HCT116 (cell line): Measurements from ENCODE around the gene PCDHB4. TPM values are rescaled to one million over a fixed set of nuclear protein-coding genes. Genes with fewer than 3 reads are reported as not detected.
"Not testable (repeated sequence)": the region's sequence is repeated elsewhere in the genome, so short reads cannot be mapped to it uniquely, and the experiment has no call there.

ENCODE experiments used
- ATAC-seq: fragments of 200-7000 bp; cut with Tn5 transposase; 2 replicates; pipeline ENCODE4 v1.9.1; 2020; ENCODE audit warnings: mild to moderate bottlenecking, moderate library complexity
- BruUV-seq: library from RNA; stranded (reverse); fragments of 400-500 nt; replicated peaks from 2 replicates; lab custom pipeline; 2021; lab: Mats Ljungman, UMichigan
- CTCF ChIA-PET: fragments of 300-600 bp; sonication (Branson Sonifier 250); formaldehyde crosslinking; loops from one replicate; lab custom pipeline; 2021; ENCODE audit warnings: antibody characterized with exemption; lab: Charles Lee
- POLR2A ChIA-PET: fragments of 300-600, 350-600 bp; sonication (Branson Sonifier 250); formaldehyde crosslinking; loops from one replicate; lab custom pipeline; 2021; ENCODE audit warnings: antibody characterized with exemption; lab: Charles Lee
- RAD21 ChIA-PET, 2 experiments: fragments of 300-600 bp; sonication (Branson Sonifier 250); formaldehyde crosslinking; loops; one replicate each; lab custom pipeline; 2023; ENCODE audit warnings: low total read pairs in 2 of 2; ENCODE audit not compliant: uncharacterized antibody in 2 of 2, unreplicated experiment in 2 of 2, low non-redundant PET in 1 of 2; lab: Charles Lee
- DNase-seq: peaks from one replicate; pipeline ENCODE4 v3.0.0-alpha.2; 2010; ENCODE audit warnings: low read depth, low spot score
- H2AFZ ChIP-seq: fragments of 200-600 bp; shearing (Covaris generic), sonication (generic); 2 replicates; pipeline ENCODE4 v1.6.1; 2017; ENCODE audit warnings: low read depth, mixed run types, mixed read lengths, antibody characterized with exemption, low read length; ENCODE audit not compliant: poor library complexity, severe bottlenecking
- H3K27ac ChIP-seq: 2 replicates; pipeline ENCODE4 v1.5.1; 2012; ENCODE audit warnings: low read depth, low read length
- H3K27me3 ChIP-seq: fragments of 200-600 bp; sonication (generic); 2 replicates; pipeline ENCODE4 v1.6.1; 2016; ENCODE audit warnings: mixed run types, low read length, mixed read lengths; ENCODE audit not compliant: insufficient read depth
- H3K36me3 ChIP-seq, 2 experiments: fragments of 200-500 bp in 1 of 2; fragments of 200-600 bp in 1 of 2; sonication (Bioruptor generic) in 1 of 2; sonication (generic) in 1 of 2; 2 replicates each; pipeline versions ENCODE4 v1.5.1 to v1.6.1; 2014 to 2016; ENCODE audit warnings: low read length in 2 of 2, inconsistent platforms in 1 of 2, mixed read lengths in 1 of 2, mixed run types in 1 of 2; ENCODE audit not compliant: insufficient read depth in 2 of 2, control insufficient read depth in 1 of 2
- H3K4me1 ChIP-seq, 2 experiments: fragments of 200-600 bp in 1 of 2; sonication (generic) in 1 of 2; 2 replicates each; pipeline versions ENCODE4 v1.5.1 to v1.6.1; 2012 to 2017; ENCODE audit warnings: low read length in 2 of 2, inconsistent platforms in 1 of 2, mild to moderate bottlenecking in 1 of 2, mixed read lengths in 1 of 2, mixed run types in 1 of 2, moderate library complexity in 1 of 2; ENCODE audit not compliant: insufficient read depth in 2 of 2, control insufficient read depth in 1 of 2
- H3K4me2 ChIP-seq: fragments of 200-600 bp; sonication (generic); 2 replicates; pipeline ENCODE4 v1.6.1; 2017; ENCODE audit warnings: mixed run types, low read length, mixed read lengths
- H3K4me3 ChIP-seq, 2 experiments: fragments of 200-600 bp in 1 of 2; sonication (generic) in 1 of 2; replicated peaks in 1 of 2; 2 replicates each; pipeline ENCODE4 v1.5.1; 2011 to 2016; ENCODE audit warnings: low read length in 2 of 2, control low read depth in 1 of 2, low read depth in 1 of 2, mild to moderate bottlenecking in 1 of 2, mixed read lengths in 1 of 2, mixed run types in 1 of 2
- H3K79me2 ChIP-seq: fragments of 200-600 bp; sonication (generic); 2 replicates; pipeline ENCODE4 v1.6.1; 2017; ENCODE audit warnings: mild to moderate bottlenecking, mixed run types, low read length, moderate library complexity, mixed read lengths; ENCODE audit not compliant: insufficient read depth
- H3K9ac ChIP-seq: fragments of 200-600 bp; sonication (generic); 2 replicates; pipeline ENCODE4 v1.6.1; 2016; ENCODE audit warnings: low read length, mixed read lengths
- H3K9me2 ChIP-seq: fragments of 200-600 bp; sonication (generic), shearing (Covaris generic); 2 replicates; pipeline ENCODE4 v1.6.1; 2017; ENCODE audit warnings: mixed run types, mild to moderate bottlenecking, moderate library complexity; ENCODE audit not compliant: insufficient read depth
- H3K9me3 ChIP-seq, 2 experiments: fragments of 200-500 bp in 1 of 2; fragments of 200-600 bp in 1 of 2; sonication (Bioruptor generic) in 1 of 2; sonication (generic) in 1 of 2; 2 replicates each; pipeline ENCODE4 v1.6.1; 2014 to 2017; ENCODE audit warnings: low read length in 2 of 2, mixed read lengths in 2 of 2, inconsistent platforms in 1 of 2, low read depth in 1 of 2, mild to moderate bottlenecking in 1 of 2, mixed run types in 1 of 2, moderate library complexity in 1 of 2; ENCODE audit not compliant: control insufficient read depth in 1 of 2, insufficient read depth in 1 of 2
- H4K20me1 ChIP-seq: fragments of 200-600 bp; sonication (generic), shearing (Covaris generic); 2 replicates; pipeline ENCODE4 v1.6.1; 2017; ENCODE audit warnings: mixed run types, mild to moderate bottlenecking, moderate library complexity; ENCODE audit not compliant: insufficient read depth
- CEBPB ChIP-seq: IDR thresholded peaks from 2 replicates; pipeline ENCODE4 v1.6.1; 2012; ENCODE audit warnings: low read depth
- EGR1 ChIP-seq: IDR thresholded peaks from 2 replicates; pipeline ENCODE4 v1.6.1; 2012; ENCODE audit warnings: low read depth
- EZH2phosphoT487 ChIP-seq: fragments of 200-600 bp; IDR thresholded peaks from 2 replicates; pipeline ENCODE4 v1.6.1; 2018; ENCODE audit warnings: antibody characterized with exemption, borderline replicate concordance
- FOSL1 ChIP-seq: IDR thresholded peaks from 2 replicates; pipeline ENCODE4 v1.6.1; 2012; ENCODE audit warnings: low read depth
- JUND ChIP-seq: IDR thresholded peaks from 2 replicates; pipeline ENCODE4 v1.6.1; 2012
- POLR2A ChIP-seq: IDR thresholded peaks from 2 replicates; pipeline ENCODE4 v1.7.0; 2011; ENCODE audit warnings: borderline replicate concordance; ENCODE audit not compliant: insufficient read depth, insufficient read length; ENCODE audit errors: extremely low read depth
- RAD21 ChIP-seq: IDR thresholded peaks from 2 replicates; pipeline ENCODE4 v1.6.1; 2012; ENCODE audit warnings: low read depth, mild to moderate bottlenecking
- SIN3A ChIP-seq: IDR thresholded peaks from 2 replicates; pipeline ENCODE4 v1.6.1; 2012; ENCODE audit warnings: low read depth
- TCF7L2 ChIP-seq: IDR thresholded peaks from 2 replicates; pipeline ENCODE4 v1.7.0; 2011; ENCODE audit warnings: borderline replicate concordance, inconsistent platforms; ENCODE audit not compliant: insufficient read depth, insufficient read length; ENCODE audit errors: extremely low read depth
- ZFX ChIP-seq: fragments of 450-650 bp; IDR thresholded peaks from 2 replicates; pipeline ENCODE4 v1.6.1; 2017
- intact Hi-C: fragments of 100-400 bp; cut with micrococcal nuclease; formaldehyde crosslinking; loops from 2 replicates; pipeline ENCODE4 v1.10.0; 2022
- total RNA-seq: library from RNA; stranded (reverse); gene quantifications from one replicate; pipeline ENCODE4 v1.2.1, GENCODE V29; 2021; ENCODE audit not compliant: unreplicated experiment
- TF ChIP-seq, protein P1 (sequence below): IDR thresholded peaks from 2 replicates; pipeline ENCODE4 v1.6.1; 2012; ENCODE audit warnings: low read depth
- TF ChIP-seq, protein P2 (sequence below), 3 experiments: fragments of 200-600 bp in 1 of 3; sonication (generic) in 1 of 3; IDR thresholded peaks in 2 of 3; conservative IDR thresholded peaks in 1 of 3; 2 replicates each; pipeline ENCODE4 v1.5.1; 2012 to 2017; ENCODE audit warnings: low read depth in 2 of 3, low read length in 2 of 3, antibody characterized with exemption in 1 of 3, borderline replicate concordance in 1 of 3, control low read depth in 1 of 3, mild to moderate bottlenecking in 1 of 3, mixed read lengths in 1 of 3, mixed run types in 1 of 3, moderate library complexity in 1 of 3; ENCODE audit not compliant: insufficient read depth in 1 of 3

Gene PCDHB4
- total RNA-seq, 1 experiment from 2014 or later = not detected

DNA sequence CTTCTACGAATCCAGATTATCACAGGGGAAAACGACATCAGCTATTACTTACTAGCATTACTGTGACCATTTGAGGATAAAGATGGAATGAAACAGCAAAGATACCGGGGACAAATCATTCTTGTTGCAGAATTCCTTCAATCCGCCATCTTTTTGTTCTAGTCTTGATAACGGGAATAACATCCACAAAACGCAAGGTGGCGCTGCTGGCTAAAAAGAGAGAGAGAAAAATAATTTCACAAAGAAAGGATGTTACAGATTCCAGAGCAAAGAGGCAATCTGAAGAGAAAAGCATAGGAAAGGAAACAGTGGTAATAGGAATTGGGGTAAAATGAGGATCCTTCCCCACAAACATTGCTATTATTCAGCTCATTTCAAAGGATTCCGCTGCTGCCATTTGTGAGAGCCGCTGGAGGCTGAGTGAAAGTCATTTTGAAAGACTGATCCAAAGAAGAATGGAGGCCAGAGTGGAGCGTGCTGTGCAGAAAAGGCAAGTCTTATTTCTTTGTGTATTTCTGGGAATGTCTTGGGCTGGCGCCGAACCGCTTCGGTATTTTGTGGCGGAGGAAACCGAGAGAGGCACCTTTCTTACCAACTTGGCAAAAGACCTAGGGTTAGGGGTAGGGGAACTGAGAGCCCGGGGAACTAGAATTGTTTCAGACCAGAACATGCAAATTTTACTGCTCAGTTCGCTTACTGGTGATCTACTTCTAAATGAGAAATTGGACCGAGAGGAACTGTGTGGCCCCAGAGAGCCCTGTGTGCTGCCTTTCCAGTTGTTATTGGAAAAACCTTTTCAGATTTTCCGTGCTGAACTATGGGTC, 51.0 kb downstream of the PCDHB4 start, which contains the start of gene PCDHB7:
TSS of gene PCDHB7 (plus strand) at position 264 of the 824 bp plus-strand sequence. CDS start at position 456, 192 bp downstream.
- H3K36me3 ChIP-seq = no peaks in the 10 kb centered on the region
- RAD21 ChIA-PET = no interaction called here
- CTCF ChIA-PET = no interaction called here
- DNase-seq (peak; percentile 19), ATAC-seq (no peak)
- H3K27ac ChIP-seq = no peak within 1 kb of the TSS
- H2AFZ ChIP-seq = no peak within 1 kb of the TSS
- no peaks in the 10 kb centered on the region for H3K4me1 ChIP-seq
- no TSS peak for BruUV-seq
- intact Hi-C loops = no loop called here
- no peak within 1 kb of the TSS for H3K4me3 ChIP-seq
- TF ChIP-seq JUND = no peak
- no peak for TF ChIP-seq CEBPB
- no peak for TF ChIP-seq FOSL1
- no peak for TF ChIP-seq SIN3A
- TF ChIP-seq, protein P1, sequence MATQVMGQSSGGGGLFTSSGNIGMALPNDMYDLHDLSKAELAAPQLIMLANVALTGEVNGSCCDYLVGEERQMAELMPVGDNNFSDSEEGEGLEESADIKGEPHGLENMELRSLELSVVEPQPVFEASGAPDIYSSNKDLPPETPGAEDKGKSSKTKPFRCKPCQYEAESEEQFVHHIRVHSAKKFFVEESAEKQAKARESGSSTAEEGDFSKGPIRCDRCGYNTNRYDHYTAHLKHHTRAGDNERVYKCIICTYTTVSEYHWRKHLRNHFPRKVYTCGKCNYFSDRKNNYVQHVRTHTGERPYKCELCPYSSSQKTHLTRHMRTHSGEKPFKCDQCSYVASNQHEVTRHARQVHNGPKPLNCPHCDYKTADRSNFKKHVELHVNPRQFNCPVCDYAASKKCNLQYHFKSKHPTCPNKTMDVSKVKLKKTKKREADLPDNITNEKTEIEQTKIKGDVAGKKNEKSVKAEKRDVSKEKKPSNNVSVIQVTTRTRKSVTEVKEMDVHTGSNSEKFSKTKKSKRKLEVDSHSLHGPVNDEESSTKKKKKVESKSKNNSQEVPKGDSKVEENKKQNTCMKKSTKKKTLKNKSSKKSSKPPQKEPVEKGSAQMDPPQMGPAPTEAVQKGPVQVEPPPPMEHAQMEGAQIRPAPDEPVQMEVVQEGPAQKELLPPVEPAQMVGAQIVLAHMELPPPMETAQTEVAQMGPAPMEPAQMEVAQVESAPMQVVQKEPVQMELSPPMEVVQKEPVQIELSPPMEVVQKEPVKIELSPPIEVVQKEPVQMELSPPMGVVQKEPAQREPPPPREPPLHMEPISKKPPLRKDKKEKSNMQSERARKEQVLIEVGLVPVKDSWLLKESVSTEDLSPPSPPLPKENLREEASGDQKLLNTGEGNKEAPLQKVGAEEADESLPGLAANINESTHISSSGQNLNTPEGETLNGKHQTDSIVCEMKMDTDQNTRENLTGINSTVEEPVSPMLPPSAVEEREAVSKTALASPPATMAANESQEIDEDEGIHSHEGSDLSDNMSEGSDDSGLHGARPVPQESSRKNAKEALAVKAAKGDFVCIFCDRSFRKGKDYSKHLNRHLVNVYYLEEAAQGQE = no peak
- no peak for TF ChIP-seq EZH2phosphoT487
- TF ChIP-seq EGR1 = no peak
- no peak for TF ChIP-seq TCF7L2
- TF ChIP-seq, protein P2, sequence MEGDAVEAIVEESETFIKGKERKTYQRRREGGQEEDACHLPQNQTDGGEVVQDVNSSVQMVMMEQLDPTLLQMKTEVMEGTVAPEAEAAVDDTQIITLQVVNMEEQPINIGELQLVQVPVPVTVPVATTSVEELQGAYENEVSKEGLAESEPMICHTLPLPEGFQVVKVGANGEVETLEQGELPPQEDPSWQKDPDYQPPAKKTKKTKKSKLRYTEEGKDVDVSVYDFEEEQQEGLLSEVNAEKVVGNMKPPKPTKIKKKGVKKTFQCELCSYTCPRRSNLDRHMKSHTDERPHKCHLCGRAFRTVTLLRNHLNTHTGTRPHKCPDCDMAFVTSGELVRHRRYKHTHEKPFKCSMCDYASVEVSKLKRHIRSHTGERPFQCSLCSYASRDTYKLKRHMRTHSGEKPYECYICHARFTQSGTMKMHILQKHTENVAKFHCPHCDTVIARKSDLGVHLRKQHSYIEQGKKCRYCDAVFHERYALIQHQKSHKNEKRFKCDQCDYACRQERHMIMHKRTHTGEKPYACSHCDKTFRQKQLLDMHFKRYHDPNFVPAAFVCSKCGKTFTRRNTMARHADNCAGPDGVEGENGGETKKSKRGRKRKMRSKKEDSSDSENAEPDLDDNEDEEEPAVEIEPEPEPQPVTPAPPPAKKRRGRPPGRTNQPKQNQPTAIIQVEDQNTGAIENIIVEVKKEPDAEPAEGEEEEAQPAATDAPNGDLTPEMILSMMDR (IDR thresholded peaks at IDR 0.05 in 2 of 3, conservative IDR thresholded peaks at IDR 0.05 in 1 of 3; ENCODE audit: borderline replicate concordance in 1 of 3, insufficient read depth in 1 of 3, low read depth in 2 of 3, low read length in 2 of 3) = peak; percentile 40 to 71 (median 54); a peak in 5 of 6 replicates
- TF ChIP-seq RAD21 = peak; percentile 59
- TF ChIP-seq ZFX = no peak
- no peak for TF ChIP-seq POLR2A
- H3K79me2 ChIP-seq = no peaks in the 10 kb centered on the region
- no peak within 1 kb of the TSS for H3K4me2 ChIP-seq
- no peak within 1 kb of the TSS for H3K9ac ChIP-seq
- H3K9me2 ChIP-seq = no peaks in the 10 kb centered on the region
- POLR2A ChIA-PET = no interaction called here
- H3K27me3 ChIP-seq = no peaks in the 10 kb centered on the region
- peaks cover 0 to 4% of the 10 kb centered on the region in 2 experiments; a peak in 2 of 4 replicates for H3K9me3 ChIP-seq
- H4K20me1 ChIP-seq = no peaks in the 10 kb centered on the region

DNA sequence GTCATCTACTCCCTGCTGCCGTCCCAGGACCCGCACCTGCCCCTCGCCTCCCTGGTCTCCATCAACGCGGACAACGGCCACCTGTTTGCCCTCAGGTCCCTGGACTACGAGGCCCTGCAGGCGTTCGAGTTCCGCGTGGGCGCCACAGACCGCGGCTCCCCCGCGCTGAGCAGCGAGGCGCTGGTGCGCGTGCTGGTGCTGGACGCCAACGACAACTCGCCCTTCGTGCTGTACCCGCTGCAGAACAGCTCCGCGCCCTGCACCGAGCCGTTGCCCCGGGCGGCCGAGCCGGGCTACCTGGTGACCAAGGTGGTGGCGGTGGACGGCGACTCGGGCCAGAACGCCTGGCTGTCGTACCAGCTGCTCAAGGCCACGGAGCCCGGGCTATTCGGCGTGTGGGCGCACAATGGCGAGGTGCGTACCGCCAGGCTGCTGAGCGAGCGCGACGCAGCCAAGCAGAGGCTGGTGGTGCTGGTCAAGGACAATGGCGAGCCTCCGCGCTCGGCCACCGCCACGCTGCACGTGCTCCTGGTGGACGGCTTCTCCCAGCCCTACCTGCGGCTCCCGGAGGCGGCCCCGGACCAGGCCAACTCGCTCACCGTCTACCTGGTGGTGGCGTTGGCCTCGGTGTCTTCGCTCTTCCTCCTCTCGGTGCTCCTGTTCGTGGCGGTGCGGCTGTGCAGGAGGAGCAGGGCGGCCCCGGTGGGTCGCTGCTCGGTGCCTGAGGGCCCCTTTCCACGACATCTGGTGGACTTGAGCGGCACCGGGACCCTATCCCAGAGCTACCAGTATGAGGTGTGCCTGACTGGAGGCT, 52.9 kb downstream of the PCDHB4 start:
- H3K36me3 ChIP-seq, H3K4me1 ChIP-seq, H3K9ac ChIP-seq, H3K27me3 ChIP-seq, RAD21 ChIA-PET, intact Hi-C loops, ATAC-seq, H3K27ac ChIP-seq, BruUV-seq, H3K9me2 ChIP-seq, DNase-seq, H2AFZ ChIP-seq, CTCF ChIA-PET, H4K20me1 ChIP-seq, H3K4me2 ChIP-seq, H3K79me2 ChIP-seq, H3K4me3 ChIP-seq, POLR2A ChIA-PET: not testable (repeated sequence)
- peaks cover 0 to 10% of the 10 kb centered on the region in 2 experiments; a peak in 3 of 4 replicates for H3K9me3 ChIP-seq
